DND-41 (cell line): ENCODE data around the gene CYP2A7.
"Not testable (repeated sequence)": the region's sequence is repeated elsewhere in the genome, so short reads cannot be mapped to it uniquely, and the experiment has no call there.

Source experiments
- ATAC-seq: fragments of 200-7000 bp; cut with Tn5 transposase; 3 replicates; pipeline ENCODE4 v1.9.1; 2021; ENCODE audit warnings: low read depth; ENCODE audit not compliant: insufficient read depth
- DNase-seq: peaks from one replicate; pipeline ENCODE4 v3.0.0-alpha.2; 2020
- H2AFZ ChIP-seq: 2 replicates; pipeline ENCODE4 v1.6.0; 2012; ENCODE audit warnings: low read depth, low read length
- H3K27ac ChIP-seq: 2 replicates; pipeline ENCODE4 v1.5.1; 2012; ENCODE audit warnings: low read length, inconsistent platforms
- H3K27me3 ChIP-seq: fragments of 200-600 bp; sonication (generic); 2 replicates; pipeline ENCODE4 v1.6.0; 2012; ENCODE audit warnings: low read length, mild to moderate bottlenecking, inconsistent platforms; ENCODE audit not compliant: insufficient read depth, poor library complexity
- H3K36me3 ChIP-seq: 2 replicates; pipeline ENCODE4 v1.5.1; 2012; ENCODE audit warnings: low read length, inconsistent platforms; ENCODE audit not compliant: insufficient read depth
- H3K4me1 ChIP-seq: 2 replicates; pipeline ENCODE4 v1.5.1; 2012; ENCODE audit warnings: mild to moderate bottlenecking, low read length; ENCODE audit not compliant: insufficient read depth
- H3K4me2 ChIP-seq: 2 replicates; pipeline ENCODE4 v1.6.0; 2012; ENCODE audit warnings: mild to moderate bottlenecking, moderate library complexity, low read length, inconsistent platforms; ENCODE audit not compliant: insufficient read depth
- H3K4me3 ChIP-seq, 2 experiments: fragments of 200-600 bp in 1 of 2; shearing (Covaris generic) in 1 of 2; 2 replicates each; pipeline ENCODE4 v1.5.1; 2012 to 2016; ENCODE audit warnings: inconsistent platforms in 2 of 2, low read length in 2 of 2, mild to moderate bottlenecking in 2 of 2, low read depth in 1 of 2, moderate library complexity in 1 of 2
- H3K79me2 ChIP-seq: 2 replicates; pipeline ENCODE4 v1.6.0; 2012; ENCODE audit warnings: low read length, inconsistent platforms; ENCODE audit not compliant: insufficient read depth
- H3K9ac ChIP-seq: 2 replicates; pipeline ENCODE4 v1.6.0; 2012; ENCODE audit warnings: low read depth, mild to moderate bottlenecking, inconsistent platforms, low read length, moderate library complexity
- H3K9me3 ChIP-seq: 2 replicates; pipeline ENCODE4 v1.5.1; 2012; ENCODE audit warnings: low read length, moderate library complexity, mild to moderate bottlenecking, inconsistent platforms; ENCODE audit not compliant: insufficient read depth, severe bottlenecking
- H4K20me1 ChIP-seq: 2 replicates; pipeline ENCODE4 v1.6.0; 2012; ENCODE audit warnings: low read length; ENCODE audit not compliant: insufficient read depth
- CTCF ChIP-seq: IDR thresholded peaks from 2 replicates; pipeline ENCODE4 v1.5.1; 2012; ENCODE audit warnings: borderline replicate concordance, low read length, moderate library complexity, mild to moderate bottlenecking; ENCODE audit not compliant: poor library complexity, severe bottlenecking; ENCODE audit errors: extremely low read depth
- EZH2 ChIP-seq: IDR thresholded peaks from 3 replicates; pipeline ENCODE4 v1.6.1; 2012; ENCODE audit warnings: borderline replicate concordance, low read depth, mild to moderate bottlenecking, moderate library complexity, low read length, inconsistent platforms; ENCODE audit not compliant: severe bottlenecking

The CYP2A7 gene

DNA sequence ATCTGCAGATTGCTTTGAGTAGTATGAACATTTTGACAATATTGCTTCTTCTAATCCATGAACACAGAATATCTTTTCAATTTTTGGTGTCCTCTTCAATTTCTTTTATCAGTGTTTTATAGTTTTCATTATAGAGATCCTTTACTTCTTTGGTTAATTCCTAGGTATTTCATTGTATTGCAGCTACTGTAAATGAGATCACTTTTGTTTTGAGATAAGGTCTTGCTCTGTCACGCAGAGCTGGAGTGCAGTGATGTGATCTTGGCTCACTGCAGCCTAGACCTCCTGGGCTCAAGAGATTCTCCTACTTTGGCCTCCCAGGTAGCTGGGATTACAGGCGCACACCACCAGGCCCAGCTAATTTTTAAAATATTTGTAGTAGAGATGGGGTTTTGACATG lies 9.8 kb downstream of the CYP2A7 start:
- no peaks in the 10 kb centered on the region for H4K20me1 ChIP-seq
- no peak overlapping the region for H2AFZ ChIP-seq
- no peaks in the 10 kb centered on the region for H3K27me3 ChIP-seq
- ATAC-seq (no peak), DNase-seq (no peak)
- no peaks in the 10 kb centered on the region for H3K79me2 ChIP-seq
- H3K27ac ChIP-seq: no peak overlapping the region
- no peaks in the 10 kb centered on the region for H3K36me3 ChIP-seq
- H3K4me3 ChIP-seq: no peak overlapping the region
- H3K9ac ChIP-seq: no peak overlapping the region
- no peaks in the 10 kb centered on the region for H3K4me1 ChIP-seq
- H3K9me3 ChIP-seq: no peaks in the 10 kb centered on the region
- no peak overlapping the region for H3K4me2 ChIP-seq
- no peak for TF ChIP-seq CTCF

GRCh38 chr19:40867701-40868100 lies 14.3 kb downstream of the CYP2A7 start:
- H2AFZ ChIP-seq: no peak overlapping the region
- no peak overlapping the region for H3K4me3 ChIP-seq
- TF ChIP-seq EZH2 (no peak), CTCF (no peak)
- H4K20me1 ChIP-seq: no peaks in the 10 kb centered on the region
- H3K9me3 ChIP-seq: no peaks in the 10 kb centered on the region
- ATAC-seq: no peak
- H3K4me1 ChIP-seq: no peaks in the 10 kb centered on the region
- H3K36me3 ChIP-seq: no peaks in the 10 kb centered on the region
- no peak for DNase-seq
- H3K4me2 ChIP-seq: no peak overlapping the region
- H3K79me2 ChIP-seq: no peaks in the 10 kb centered on the region
- H3K27me3 ChIP-seq: peaks cover 2% of the 10 kb centered on the region
- H3K27ac ChIP-seq: no peak overlapping the region
- no peak overlapping the region for H3K9ac ChIP-seq

DNA sequence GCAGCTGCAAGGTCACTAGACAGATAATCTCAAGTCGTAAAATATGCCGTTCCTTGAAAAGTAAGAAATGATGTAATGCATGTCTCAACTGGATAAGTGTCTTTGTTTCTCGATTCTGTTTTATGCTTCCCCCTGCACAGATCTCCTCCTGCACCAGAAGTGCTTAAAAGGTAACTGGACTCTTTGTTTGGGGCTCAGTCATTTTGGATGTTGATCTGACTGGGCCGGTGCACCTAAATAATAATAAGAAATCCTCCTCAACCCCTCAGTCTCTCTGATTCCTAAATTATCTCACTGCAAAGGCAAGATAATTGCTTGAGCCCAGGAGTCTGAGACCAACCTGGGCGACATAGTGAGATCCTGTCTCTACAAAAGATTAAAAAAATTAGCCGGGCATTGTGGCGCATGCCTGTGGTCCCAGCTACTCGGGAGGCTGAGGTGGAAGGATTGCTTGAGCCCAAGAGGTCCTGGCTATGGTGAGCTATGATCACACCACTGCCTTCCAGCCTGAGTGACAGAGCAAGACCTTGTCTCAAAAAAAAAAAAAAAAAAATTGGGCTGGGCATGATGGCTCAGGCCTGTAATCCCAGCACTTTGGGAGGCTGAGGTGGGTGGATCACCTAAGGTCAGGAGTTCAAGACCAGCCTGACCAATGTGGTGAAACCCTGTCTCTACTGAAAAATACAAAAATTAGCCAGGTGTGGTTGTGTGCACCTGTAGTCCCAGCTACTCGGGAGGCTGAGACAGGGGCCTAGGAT lies 17.1 kb downstream of the CYP2A7 start:
- H3K4me3 ChIP-seq, H3K9ac ChIP-seq, H4K20me1 ChIP-seq, H3K79me2 ChIP-seq, H3K9me3 ChIP-seq, H3K36me3 ChIP-seq, H3K4me1 ChIP-seq, H3K4me2 ChIP-seq, H2AFZ ChIP-seq, ATAC-seq, DNase-seq, H3K27me3 ChIP-seq, H3K27ac ChIP-seq: not testable (repeated sequence)

DNA sequence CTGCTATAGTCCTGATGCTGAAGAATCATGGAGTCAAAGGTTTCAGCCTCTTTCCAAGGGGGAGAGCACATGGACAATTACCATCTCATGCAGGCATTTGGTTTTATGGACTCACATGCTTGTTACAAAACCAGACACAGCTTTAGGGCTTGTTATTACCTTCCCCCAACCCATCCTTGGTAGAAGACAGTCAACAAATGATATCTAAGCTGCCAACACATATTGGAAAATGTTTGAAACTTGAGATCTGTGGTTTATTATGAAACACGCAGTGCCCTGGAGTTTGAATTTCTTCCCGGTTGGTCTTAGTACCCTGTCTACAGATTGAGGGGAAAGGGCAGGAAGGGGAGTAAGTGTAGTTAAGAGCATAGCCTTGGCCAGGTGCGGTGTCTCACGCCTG lies 19.2 kb downstream of the CYP2A7 start:
- no peak for TF ChIP-seq CTCF
- no peak for TF ChIP-seq EZH2
- H3K36me3 ChIP-seq: no peaks in the 10 kb centered on the region
- no peaks in the 10 kb centered on the region for H3K4me1 ChIP-seq
- no peaks in the 10 kb centered on the region for H4K20me1 ChIP-seq
- no peaks in the 10 kb centered on the region for H3K79me2 ChIP-seq
- H3K4me3 ChIP-seq: no peak overlapping the region
- no peak overlapping the region for H3K9ac ChIP-seq
- H3K4me2 ChIP-seq: no peak overlapping the region
- DNase-seq (no peak), ATAC-seq (no peak)
- H3K9me3 ChIP-seq: no peaks in the 10 kb centered on the region
- H3K27me3 ChIP-seq: peaks cover 3% of the 10 kb centered on the region
- no peak overlapping the region for H2AFZ ChIP-seq
- no peak overlapping the region for H3K27ac ChIP-seq
